GM19035 (cell line): Measurements from ENCODE around the gene MAP1LC3B2.

Experiments used
- ATAC-seq: cut with Tn5 transposase; IDR thresholded peaks from one replicate; pipeline ENCODE4 v1.9.1; 2021; ENCODE audit not compliant: unreplicated experiment

The MAP1LC3B2 gene

DNA sequence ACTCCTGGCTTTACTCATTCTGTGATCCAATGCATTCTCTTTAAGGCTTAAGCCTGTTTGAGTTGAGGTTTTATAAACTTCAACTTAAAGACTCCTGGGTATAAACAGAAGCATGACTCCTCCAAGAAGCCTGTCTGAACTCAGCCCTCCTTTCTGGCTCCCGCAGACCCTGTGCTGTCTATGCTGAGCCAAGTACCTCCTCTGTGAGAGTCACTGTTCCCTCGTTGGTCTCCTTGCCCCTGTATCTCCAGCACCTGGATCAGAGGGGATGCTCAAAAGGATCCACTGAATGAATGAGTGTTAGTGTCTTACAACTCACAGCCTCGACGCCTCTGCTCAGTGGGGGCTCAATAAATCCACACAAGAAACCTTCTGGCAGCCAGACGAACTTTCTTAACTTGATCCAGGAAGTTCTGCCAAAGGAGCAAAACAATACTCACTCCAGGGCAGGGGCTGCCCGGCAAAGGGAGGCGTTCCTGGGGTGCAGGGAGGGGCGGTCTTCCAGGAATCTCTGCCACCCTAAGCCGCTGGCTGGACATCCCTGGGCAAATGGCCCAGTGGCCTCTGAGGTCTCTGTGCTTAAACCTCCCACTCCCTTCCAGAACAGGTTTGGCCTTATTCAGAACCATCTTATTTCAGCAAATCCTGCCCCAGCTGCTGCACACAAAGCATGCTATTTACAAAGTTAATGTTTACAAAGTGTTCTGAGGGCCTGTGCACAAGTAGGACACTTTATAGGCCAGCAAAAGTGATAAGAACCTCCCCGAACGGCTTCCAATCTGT lies 32.9 kb downstream of the MAP1LC3B2 start:
- ATAC-seq = no peak

- ATAC-seq = no peak
Measured at GRCh38 chr12:116592731-116593130, 33.5 kb downstream of the MAP1LC3B2 start.

DNA sequence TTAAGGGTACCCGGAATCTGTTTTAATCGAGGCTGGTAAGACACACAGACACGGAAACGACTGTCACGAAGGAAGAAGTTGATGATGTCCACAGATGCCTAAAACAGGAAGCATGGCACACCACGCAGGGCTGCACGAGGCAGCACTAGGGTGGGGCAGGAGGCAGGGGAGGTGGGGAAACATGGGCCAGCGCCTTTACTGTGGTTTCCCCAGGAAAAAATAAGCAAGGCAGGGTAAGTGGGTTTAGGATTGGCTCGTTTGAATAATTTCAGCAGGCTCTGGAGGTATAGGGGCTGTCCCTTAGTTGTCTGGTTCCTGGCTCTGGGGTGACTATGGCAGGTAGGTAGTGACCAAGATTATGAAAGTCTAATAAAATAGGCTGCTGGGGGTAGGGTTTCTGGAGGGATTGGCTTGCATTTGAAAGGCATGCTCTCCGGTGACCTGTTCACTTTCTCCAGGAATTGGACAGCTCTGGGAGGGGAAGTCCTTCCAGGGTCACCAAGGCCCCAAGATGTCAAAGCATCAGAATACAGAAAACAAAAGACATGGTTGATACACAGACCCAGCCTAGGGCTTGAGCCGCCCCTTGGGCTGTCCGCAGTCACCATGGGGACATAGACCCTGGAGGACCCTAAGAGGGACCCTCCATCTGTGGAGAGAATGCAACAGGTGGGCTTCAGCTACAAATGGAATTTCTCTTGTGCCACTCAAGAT lies 35.3 kb downstream of the MAP1LC3B2 start:
- no peak for ATAC-seq

- ATAC-seq = no peak
Measured at GRCh38 chr12:116595186-116595585, 36.0 kb downstream of the MAP1LC3B2 start.

- ATAC-seq = no peak
Measured at GRCh38 chr12:116595672-116596071, 36.5 kb downstream of the MAP1LC3B2 start.

DNA sequence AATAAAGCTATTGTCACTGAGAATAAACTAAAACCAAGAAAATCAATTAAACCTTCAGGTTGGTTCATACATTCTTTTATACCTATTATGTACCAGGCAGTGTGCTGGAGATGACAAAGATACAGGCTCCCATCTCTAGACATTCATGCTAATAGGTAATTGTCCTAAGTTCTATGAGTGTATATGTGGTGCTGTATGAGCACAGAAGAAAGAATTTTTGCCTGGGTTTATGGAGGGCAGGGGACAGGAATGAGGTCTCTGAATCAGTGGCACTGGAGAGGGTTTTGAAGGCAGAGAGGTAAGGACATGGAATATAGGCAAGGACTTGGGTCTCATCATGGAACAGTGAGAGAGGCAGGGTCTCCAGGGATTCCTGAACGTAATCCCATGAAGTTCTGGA lies 38.7 kb downstream of the MAP1LC3B2 start:
- ATAC-seq = no peak

DNA sequence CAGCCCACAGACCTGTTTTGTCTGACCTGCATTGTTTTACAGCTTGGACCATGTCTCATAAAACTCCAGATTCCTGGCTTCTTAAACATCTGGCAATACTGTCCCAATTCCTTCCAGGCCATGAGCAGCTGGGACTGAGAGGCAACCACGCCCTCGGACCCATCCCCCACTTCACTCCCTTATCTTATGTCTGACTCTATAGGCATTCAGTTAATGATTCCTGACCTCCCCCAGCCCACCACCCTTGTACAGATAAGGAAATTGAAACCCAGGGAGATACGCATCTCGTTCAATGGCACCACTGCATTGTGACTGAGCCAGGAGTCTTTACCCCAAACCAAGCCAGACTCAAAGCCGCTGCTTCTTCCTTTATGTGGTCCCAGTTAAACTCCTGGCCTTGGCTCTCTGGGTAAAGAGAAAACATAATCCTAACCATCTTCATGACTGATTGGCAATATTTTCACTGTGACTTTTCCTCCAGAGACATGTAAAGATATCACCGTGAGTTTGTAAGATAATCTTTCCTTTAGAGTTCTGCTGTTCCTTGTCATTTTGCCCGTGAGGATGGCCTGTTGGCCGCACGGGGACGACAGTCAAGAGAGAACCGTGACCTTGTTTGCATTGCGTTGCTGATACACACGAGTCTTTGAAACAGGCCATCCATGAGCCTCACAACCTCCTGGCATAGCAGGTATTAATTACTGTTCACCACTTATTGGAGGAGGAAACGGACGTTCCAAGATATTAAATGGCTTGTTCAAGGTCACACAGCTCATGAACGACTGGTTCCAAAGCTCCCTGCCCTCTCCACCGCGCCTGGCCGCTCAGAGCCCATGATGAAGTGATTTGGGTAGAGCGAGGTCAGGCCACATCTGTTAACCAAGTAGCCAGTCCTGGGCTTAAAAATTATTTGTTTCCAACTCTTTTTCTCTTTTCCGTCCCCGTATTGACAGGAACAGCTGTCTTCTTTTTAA lies 39.4 kb downstream of the MAP1LC3B2 start:
- no peak for ATAC-seq

DNA sequence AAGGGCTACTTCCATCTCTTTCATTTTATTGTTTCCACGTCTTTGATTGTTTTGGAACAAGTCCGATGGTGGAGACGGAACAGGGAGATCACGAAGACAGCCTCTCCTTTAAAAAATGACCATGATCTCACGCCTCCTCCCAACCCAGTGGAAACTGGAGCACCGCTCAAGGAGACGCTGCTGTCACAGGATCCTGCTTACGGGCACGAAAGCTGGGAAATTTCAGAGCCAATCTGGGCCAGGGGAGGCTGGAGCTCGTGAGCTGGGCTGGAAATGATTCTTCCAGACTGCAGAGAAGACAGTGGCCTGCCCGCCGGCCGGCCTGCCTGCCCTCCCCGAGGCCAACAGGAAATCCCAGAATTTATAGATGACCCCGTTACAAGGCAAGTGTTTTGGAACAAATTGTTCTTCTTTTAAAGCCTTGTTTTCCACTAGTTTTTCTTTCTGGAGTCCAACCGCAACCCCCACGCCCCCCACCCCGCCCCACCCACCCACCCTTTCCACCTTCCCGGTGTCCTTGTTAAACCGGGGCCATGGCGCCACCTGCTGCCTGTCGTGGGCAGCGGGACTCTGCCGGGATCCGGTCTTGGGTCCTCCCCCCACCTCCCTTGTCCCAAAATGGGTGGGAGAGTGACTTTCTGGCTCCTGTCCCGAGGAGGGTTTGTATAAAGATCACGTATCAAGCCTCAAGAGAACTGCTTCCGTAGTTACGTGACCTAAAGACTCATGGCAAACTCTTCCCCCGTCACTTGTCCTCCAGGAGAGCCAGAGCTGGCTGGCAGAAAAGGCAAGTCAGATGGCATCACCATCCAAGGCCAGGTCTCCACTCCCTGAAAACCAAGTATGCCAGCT lies 40.3 kb downstream of the MAP1LC3B2 start:
- ATAC-seq = no peak

GRCh38 chr12:116600959-116601918 lies 42.1 kb downstream of the MAP1LC3B2 start:
- ATAC-seq = no peak

DNA sequence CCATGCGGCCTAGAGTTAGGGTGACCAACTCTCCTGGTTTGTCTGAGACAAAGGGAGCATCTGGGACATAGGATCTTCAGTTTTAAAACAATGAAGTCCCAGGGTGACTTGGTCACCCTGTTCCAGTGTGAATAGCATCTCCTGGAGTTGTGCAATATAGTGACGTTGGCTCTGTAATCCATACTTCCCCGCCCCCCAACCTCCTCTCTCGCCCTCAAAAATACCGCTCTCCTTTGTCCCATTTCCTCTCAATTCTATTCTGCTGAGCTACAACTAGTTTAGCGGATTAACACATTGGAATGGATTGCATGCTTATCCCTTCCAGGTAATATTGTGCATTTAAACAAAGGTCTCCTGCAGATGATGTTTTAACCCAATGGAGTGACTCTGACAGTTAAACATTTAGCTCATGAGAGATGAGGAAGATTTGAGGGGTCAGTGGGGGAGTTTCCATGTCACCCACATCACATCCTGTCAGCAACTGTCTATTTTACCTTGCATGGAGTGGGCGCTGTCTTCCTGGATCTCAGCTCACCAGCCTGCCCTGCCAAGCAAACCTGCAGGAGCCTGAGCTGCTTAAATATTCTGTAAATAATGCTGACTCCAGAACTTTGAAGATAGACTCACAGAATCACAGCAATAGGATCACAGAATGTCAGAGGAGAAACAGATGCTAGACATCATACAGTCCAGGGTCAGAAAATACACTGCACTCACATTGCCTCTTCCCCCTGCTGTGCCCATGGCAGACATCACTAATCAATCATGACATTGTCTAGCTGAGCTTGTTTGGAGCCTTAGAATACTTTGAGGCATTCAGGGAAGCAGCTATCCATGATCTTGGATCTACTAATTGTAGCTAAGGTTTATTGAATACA lies 43.0 kb downstream of the MAP1LC3B2 start:
- ATAC-seq = no peak

- ATAC-seq = no peak
Measured at GRCh38 chr12:116603546-116604177, 44.5 kb downstream of the MAP1LC3B2 start.

DNA sequence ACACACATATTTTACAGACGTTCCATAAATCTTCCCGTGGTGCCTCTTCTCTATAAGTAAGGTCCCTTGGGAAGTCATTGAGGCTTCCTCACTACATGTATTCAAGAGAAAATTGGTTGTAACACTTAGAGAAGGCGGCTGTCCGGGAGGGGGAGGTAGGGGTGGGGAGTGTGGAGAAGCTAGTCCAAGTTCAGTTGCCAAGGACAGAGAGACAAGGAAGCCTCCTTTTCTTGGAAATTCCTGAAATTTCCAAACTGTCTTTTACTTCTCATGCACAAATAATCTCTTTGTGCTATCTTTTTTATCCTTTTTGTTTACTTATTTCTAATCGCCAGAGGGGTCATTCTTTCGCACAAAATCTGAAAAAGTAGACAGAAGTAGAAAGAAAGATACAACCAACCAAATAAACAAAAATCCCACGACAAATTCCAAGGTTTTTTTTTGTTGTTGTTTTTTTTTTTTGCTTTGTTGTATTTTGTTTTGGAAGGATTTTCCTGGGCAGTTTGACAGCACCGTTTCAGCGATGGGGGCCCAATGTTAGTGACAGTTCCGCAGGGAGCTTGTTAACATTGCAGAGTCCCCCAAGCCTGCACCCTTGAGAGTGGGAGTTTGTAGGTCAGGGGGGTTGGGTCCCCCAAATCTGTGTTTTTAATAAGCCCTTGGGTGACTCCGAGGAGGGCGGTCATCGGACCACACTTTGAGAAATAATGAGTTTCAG lies 45.2 kb downstream of the MAP1LC3B2 start:
- ATAC-seq = no peak

DNA sequence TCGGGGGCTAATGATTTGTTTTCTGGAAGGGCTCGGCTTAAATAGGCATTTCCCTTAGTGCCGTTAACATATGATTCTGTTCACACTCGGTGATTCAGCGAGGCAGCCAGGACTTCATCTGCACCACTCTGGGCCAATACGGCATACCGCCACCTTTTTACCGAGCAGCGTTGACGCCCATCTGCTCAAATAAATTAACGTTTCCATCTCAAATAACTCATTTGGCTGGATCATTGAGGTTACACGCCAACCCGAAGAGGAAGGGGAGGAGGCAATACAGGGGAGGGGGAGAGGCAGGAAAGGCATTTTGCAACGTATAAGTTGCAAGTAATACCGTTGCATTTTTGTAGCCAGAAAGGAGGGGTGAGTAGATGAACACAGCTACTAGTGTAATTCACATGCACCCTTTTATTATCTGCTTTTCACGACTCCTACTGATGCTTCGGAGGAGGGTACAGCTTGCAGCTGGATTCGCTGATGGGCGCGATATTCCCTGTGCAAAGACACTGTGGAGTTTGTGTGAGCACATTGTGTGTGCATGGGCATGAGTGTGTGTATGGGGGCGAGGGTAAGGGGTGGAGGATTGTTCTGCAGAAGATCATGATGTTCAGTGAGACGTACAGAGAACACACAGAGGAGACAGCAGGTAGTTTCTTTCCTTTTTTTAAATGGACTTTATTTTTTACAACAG lies 45.9 kb downstream of the MAP1LC3B2 start:
- no peak for ATAC-seq

- ATAC-seq = no peak
Measured at GRCh38 chr12:116606397-116606796, 47.2 kb downstream of the MAP1LC3B2 start.

DNA sequence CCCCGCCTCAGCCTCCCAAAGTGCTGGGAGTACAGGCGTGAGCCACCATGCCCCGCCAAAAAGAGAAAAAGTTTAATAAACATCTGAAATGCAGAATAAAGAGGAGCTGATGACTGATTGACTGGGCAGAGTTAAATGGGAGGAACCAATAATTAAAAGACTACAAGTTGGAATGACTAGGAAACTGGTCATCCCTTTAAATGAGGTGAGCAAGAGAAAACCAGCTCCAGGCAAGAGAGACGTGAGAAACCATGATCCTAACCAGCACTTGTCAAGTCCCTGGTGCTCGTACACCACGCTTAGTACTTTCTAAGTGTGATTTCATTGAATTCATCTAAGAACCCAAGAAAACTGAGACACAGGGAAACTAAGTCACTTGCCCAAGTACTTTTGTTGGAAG lies 47.9 kb downstream of the MAP1LC3B2 start:
- no peak for ATAC-seq

GRCh38 chr12:116609319-116610114 lies 50.3 kb downstream of the MAP1LC3B2 start:
- no peak for ATAC-seq
